Hematopoietic multipotent progenitor cell treated with erythropoietin and hydrocortisone succinate and interleukin-3 and kit ligand, for 17 days (in vitro differentiated cells): ENCODE results near the gene NOS3.
"Not testable (repeated sequence)": the region's sequence is repeated elsewhere in the genome, so short reads cannot be mapped to it uniquely, and the experiment has no call there.

ENCODE experiments used
- DNase-seq: peaks from one replicate; pipeline ENCODE4 v3.0.0-alpha.2; 2015; ENCODE audit warnings: low spot score

The NOS3 gene

DNA sequence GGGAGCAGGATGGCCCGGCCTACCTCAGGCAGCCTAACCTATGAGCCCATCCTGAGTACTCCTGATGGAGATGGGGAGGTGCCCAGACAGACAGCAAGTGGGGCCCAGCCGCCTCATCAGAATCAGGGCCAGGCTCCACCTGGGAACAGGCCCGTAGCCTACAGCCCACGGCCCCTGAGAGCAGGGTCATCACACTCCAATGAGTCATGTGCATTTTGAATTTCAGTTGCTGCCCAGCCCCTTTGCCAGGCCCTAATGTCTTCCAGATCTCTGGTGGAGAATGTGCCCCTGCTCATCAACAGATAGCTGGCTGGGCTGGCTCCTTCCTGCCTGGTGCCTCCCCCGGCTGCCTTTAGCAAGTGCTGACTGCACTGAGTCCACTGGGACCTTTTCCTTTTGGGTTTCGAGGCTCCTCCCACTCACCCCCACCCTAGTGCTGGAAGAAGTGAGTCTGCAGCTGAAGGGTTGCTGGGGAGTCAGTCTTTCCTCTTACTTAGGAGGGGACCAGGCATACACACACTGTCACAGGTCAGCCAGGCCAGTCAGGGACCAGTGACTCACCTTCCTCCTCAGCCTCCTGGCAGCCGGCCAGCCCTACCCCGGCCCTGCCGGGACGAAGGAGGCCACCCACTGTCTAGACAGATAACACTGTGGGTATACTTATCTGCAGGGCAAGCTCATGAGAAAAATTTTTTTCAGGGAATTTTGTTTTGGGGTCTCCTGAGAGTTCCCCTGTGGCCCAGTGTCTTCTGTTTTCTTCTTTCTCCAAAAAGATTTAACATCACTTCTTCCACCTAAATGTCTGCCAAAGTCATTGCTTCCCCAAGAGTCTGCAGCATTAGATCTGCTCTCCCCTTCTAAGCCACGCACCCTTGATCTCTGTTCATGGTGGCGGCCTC is 48.4 kb downstream of the NOS3 start:
- DNase-seq: peak; percentile 95

DNA sequence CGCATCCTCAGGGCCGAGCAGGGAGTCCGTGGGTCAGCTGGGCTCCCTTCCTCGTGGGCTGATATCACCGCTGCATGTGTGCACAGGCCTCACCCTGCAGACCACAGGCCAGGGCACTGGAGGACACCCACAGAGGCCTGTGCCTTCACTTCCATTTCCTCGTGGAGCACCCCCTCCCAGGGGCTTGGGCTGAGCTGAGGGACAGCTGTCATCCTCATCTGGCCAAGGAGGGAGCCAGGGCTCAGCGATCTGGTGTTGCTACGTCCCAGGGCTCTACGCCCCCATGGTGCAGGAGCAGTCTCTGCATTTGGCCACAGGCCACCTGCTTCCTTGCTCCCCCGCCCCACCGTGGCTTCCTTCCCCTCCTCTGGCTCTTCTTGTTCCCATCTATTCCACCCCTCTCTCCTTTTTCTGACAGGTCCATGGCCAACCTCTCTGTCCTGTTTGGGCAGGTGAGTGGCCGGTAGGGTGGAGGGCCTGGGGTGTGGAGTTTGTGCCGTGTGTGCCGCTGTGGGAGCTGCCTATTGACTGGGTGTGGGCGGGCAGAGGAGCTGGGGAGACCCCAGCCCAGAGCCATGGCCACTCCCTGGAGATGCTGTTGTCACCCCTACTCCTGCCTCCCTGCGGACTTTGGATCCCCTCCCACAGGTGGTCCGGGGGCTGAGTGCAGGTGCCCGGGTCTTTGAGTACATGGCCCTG is 49.2 kb downstream of the NOS3 start:
- DNase-seq: no peak

DNA sequence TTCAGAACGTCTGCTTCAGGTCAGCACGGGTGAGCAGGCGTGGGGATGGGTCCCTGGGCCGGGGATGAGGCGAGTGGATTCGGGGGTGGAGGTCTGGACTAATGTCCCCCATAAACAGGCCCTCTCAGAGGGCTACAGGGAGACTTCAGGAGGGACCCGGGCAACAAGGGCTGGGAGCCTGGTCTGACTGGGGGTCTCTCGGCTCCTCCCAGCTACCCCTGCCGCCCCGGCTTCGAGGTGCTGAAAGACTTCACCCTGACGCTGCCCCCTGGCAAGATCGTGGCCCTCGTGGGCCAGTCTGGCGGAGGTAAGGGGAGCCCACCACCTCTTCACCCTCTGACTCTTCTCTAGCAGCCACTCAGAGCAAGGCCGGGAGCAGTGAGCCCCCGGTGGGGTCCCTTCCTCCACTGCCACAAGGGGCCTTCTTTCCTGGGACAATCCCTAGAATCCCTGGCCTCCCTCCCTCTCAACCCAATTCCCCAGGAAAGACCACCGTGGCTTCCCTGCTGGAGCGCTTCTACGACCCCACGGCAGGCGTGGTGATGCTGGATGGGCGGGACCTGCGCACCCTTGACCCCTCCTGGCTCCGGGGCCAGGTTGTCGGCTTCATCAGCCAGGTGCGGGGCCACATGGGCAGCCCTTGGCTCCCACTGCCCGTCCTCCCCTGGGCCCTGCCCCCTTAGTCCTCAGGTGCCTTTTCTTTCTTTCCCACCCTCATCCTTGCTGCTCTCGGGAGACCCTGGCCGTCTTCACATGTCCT is 50.0 kb downstream of the NOS3 start:
- DNase-seq: no peak

DNA sequence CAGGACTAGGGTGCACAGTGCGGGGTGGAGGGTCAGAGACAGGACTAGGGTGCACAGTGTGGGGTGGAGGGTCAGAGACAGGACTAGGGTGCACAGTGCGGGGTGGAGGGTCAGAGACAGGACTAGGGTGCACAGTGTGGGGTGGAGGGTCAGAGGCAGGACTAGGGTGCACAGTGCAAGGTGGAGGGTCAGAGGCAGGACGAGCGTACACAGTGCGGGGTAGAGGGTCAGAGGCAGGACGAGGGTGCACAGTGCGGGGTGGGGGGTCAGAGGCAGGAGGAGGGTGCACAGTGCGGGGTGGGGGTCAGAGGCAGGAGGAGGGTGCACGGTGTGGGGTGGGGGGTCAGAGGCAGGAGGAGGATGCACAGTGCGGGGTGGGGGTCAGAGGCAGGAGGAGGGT is 52.6 kb downstream of the NOS3 start:
- not testable (repeated sequence) for DNase-seq

DNA sequence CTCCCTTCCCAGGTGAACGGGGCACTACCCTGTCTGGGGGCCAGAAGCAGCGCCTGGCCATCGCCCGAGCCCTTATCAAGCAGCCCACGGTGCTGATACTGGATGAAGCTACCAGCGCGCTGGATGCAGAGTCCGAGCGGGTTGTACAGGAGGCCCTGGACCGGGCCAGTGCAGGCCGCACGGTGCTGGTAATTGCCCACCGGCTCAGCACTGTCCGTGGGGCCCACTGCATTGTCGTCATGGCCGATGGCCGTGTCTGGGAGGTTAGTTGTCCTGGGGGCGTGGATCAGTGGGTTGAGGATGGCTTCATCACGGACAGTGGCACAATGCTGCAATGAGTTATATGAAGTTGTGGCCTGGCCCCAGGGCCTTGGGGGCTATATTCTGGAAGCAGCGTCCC is 53.1 kb downstream of the NOS3 start:
- no peak for DNase-seq

DNA sequence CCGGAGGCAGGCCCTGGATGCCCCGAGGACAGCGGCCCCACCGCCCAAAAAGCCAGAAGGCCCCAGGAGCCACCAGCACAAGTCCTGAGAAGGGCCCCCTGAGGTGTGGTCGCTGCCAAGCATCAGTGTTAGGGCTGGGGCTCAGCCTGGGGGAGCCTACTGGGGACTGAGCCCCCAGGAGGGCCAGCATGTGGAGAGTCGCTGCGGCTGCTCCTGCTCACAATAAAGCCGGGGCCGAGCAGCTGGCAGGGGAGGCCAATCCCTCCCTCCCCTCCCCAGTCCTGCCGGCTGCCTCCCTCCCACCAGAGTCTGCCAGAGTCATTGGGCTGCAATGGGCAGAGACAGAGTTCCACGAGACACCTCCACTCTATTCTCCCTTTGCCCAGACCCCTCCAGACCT is 54.4 kb downstream of the NOS3 start:
- DNase-seq: no peak

DNA sequence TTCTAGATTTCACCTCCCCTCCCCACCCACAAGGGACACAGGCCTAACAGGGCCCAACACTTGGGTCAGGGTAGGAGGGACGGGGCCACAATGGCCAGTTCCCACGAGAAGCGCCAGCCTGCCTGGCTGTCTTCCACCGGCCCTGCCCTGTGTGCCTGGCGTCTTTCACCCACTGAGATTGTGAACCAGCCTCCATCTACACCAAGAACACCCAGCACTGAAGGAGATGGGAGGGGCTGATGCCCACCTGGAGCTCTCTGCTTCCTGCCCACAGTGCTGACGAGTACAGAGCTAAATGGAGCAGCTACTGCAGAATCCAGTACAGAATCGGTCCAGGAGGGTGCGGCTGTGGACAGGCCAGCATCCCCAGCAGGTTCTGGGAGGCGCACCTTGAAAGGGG is 55.1 kb downstream of the NOS3 start:
- DNase-seq: no peak

DNA sequence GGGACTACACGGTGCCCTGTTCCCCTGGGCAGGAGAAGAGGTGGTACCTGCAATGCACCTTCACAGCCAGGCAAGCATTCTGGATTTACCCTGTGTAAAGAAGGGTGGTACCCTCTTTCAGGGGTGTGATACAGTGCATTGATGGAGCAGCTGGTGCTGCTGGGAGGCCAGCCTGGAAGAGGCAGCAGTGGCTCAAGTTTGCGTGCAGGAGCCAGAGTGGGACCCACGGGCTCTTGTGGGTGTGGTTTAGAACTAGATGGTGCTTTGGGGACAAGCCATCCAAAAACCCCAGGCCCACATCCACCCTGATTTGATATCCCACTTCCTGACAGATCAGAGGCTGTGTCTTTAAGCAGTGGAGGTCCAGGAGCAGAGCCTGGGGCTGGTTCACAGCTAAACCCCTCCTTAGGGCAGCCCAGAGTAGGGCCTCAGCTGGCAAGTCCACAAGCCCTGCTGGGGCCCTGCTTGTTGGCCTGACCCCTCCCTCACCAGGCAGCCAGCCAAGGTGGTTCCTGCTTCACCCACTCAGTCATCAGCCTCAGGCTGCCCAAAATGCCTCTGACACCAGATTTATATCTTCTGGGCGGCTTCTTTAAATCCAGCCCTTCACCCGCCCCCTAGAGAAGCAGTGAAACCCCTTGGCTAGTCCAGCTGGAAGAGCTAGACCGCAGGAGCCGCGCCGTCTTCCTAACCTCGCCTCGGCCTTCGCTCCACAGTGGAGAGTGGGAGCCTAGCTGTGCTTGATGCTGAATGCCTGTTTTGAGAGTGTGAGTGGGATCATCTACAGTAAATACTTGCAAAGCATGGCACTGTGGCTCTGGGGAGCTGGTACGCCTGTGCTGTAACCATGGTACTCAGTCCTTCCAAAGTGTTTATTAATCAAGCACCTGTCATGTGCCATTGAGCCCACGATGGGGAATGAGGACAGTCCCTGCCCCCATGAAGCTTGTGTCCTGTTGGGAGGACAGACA is 56.1 kb downstream of the NOS3 start:
- no peak for DNase-seq

DNA sequence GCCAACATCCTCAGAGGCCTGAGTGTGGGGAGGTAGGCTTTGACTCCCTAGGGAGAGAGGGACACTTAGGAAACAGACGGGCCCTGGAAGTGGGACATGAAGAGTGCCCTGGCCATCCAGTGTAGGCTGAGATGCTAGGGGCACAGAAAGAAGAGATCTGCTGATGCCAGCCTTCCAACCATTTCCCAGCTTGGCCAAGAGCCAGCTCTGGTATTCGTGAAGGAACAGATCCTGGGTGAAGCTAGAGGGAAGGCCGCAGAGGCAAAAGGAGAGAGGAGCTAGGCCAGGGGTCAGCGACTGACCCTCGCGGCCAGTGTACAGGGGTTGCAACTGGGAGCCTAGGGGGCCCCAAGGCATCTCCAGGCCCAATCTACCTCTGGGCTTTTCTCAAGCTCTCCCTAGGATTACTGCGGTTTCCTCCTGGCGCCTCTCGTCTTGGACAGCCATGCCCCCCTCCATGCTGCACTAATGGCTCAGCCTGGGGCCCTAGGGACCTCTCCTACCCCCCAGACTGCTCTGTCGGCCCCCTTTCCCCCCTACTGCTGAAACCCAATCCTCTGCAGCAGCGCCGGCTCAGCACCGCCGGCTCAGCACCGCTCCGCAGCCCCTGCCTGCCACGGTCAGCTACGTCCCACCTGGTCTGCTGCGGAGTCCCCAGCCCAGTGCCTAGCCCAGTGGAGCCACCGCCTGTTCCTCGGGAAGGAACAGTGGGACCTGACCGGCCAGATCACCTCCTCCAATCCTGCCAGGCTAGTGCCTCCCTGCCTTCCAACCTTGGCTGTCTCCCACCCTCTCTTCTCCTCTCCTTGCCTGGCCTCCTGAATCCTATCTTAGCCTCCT is 57.4 kb downstream of the NOS3 start, which contains the start of gene ASIC3:
Gene ASIC3 (plus strand): TSS at position 556 of the 840 bp plus-strand sequence. CDS start 355 bp downstream, outside the sequence.
- no peak for DNase-seq

DNA sequence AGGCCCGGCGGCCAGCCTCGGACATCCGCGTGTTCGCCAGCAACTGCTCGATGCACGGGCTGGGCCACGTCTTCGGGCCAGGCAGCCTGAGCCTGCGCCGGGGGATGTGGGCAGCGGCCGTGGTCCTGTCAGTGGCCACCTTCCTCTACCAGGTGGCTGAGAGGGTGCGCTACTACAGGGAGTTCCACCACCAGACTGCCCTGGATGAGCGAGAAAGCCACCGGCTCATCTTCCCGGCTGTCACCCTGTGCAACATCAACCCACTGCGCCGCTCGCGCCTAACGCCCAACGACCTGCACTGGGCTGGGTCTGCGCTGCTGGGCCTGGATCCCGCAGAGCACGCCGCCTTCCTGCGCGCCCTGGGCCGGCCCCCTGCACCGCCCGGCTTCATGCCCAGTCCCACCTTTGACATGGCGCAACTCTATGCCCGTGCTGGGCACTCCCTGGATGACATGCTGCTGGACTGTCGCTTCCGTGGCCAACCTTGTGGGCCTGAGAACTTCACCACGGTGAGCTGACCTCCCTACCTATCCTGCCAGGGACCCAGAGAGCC is 58.2 kb downstream of the NOS3 start:
- DNase-seq: no peak

DNA sequence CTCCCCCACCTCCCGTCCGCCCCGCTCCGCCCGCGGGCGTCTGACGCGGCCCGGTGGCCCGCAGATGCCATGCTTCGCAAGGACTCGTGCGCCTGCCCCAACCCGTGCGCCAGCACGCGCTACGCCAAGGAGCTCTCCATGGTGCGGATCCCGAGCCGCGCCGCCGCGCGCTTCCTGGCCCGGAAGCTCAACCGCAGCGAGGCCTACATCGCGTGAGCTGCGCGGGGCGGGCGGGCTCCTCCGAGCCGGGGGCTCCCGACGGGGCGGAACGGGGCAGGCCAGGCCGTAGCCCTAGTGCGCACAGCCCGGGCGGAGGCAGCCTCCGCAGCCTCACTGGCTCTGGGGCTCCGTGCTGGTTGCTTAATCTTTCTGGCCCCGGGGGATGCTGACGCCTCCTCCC is 60.3 kb downstream of the NOS3 start:
- DNase-seq: no peak

DNA sequence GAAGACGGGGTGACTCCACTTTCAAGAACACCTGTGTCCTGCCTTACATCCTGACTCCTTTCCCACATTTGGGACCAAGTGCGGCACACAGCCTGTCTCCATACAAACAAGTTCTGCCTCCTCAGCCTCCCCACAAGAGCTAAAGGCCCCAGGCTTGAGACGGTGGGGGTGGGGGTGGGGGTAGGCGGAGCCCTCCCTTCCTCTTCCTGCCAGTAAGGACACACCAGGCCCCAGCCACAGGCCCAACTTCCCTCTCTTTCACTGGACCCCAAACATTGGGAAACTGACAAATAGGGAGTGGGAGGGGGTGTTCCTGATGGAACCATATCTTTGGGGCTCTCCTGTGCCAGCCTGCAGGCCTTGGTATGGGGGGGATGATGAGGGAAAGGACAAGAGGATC is 62.3 kb downstream of the NOS3 start:
- DNase-seq: no peak

DNA sequence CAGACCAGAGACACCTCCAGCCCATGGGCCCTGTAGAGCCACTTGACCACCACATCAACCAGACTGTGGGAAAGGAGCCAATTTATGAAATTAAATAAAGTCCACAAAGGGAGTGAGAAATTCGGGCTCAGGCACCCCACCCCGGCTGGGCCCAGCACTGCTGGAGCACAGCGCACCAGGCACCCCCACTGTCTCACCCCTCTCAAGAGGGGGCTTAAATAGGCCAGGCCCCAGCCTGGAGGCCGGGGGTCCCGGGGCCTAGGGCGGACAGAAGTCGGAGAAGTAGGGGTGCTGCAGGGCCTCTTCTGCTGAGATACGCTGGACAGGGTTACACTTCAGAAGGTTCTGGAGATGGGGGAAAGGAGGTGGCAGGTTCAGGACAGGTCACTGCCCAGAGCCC is 62.9 kb downstream of the NOS3 start:
- no peak for DNase-seq

DNA sequence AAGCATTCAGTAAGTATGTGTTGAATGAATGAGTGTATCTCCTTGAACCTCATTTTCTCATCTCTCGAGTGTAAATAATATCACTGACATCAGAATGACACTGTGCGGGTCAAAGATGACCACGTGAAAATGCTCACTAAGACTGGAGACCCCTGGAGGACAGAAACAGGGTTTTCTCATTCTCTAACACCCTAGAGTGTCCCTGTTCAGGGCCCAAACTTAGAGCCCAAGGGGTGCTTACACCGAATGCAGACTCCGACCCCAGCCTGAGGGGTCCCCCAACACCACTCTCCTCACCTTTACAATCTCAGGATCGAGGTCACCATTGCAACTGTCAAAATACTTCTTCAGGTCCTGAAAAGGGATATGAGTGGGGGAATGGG is 65.5 kb downstream of the NOS3 start:
- DNase-seq: no peak

DNA sequence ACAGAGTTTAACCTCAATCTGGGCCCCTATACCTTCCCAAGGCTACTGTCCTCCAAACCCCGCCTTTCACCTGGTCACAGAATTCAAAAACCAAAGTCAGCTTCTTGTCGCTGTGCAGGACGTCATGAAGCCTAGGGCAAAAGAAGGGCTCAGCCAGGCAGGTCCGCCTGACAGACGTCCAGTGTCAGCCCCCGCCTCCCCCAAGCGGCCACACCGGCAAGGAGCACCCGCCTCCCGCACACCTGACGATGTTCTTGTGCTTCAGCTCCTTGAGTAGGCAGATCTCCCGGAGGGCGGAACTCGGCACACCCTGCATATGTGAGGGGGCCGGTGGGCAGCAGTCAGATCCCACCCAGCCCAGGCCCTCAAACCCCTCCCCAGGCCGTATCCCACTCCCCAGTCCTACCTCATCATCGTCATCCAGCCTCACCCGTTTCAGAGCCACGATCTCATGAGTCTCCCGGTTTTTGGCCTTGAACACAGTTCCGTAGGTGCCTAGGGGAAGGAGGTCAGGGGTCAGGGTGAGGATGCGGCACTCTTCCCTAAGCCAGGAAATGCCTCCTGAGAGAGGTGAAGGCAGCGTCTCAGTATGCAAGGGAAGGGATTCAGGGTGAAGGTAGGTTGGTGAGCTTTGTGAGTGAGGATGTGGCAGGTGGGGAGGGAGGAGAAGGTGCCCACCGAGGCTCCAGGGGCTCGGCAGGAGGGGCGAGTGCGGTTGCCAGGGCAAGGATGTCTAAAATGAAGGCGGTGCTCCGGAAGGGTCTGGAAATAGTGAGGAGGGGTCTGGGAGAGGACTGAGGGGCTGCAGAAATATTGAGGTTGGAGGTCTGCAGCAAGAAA is 66.1 kb downstream of the NOS3 start:
- no peak for DNase-seq

DNA sequence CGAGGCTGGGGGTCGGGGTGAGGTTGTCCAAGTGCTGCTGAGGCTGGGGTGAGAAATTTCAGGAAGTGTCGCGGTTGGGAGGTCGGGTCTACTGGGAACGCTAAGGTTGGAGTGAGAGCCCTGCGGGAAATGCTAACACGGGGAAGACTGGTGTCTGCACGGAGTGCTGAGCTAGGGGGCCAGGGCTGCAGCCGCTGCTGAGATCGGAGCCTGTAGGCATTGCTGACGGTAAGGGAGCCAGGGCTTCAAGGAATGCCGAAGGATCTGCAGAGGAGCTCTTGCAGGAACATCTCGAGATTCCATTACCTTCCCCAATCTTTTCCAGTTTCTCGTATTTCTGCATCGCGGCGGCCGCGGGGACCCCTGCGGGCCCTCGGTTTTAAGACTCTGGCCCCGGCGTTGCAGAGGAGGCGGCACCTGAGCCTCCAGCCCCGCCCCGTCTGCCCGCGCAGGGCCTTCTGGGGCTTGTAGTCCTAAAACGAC is 66.7 kb downstream of the NOS3 start, which contains the start of gene CDK5:
Gene CDK5 (minus strand): TSS at position 392 of the 483 bp plus-strand sequence. CDS start 49 bp downstream, at position 343.
- no peak for DNase-seq

DNA sequence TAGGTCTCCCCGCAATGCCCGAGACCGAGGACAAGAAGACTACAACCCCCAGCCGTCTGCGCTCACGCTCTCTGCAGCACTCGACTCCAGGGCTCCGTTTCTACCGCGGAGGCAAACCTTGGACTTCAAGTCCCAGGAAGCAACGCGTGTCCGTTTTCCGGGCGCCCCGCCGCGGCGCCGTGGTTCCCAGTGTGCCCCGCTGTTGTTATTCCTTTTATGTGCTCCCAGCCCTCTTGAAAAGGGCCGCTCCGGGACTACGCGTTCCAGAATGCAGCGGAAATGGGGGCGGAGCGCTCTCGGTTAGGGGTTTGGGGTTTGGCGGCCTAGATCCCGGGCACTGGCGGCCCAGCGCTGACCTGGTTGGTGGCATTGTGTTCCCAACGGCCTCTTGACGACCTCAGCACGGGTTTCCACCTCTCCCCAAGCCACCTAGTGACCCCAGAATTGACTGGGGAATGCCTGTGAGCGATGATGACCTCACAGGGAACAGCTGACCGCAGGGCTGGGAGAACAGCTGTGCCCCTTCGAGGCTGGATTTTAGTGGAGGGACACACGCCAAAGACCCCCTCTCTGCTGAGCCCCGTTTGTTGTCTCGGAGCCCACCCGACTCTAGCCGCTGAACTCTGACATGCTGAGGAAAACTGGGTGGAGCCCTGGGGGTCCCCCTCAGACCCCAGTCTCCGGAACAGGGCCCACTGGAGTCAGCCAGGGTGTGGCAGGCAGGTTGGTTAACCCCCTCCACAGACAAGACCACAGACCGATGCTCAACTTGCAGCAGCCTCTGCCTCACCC is 67.4 kb downstream of the NOS3 start:
- DNase-seq: peak; percentile 98

DNA sequence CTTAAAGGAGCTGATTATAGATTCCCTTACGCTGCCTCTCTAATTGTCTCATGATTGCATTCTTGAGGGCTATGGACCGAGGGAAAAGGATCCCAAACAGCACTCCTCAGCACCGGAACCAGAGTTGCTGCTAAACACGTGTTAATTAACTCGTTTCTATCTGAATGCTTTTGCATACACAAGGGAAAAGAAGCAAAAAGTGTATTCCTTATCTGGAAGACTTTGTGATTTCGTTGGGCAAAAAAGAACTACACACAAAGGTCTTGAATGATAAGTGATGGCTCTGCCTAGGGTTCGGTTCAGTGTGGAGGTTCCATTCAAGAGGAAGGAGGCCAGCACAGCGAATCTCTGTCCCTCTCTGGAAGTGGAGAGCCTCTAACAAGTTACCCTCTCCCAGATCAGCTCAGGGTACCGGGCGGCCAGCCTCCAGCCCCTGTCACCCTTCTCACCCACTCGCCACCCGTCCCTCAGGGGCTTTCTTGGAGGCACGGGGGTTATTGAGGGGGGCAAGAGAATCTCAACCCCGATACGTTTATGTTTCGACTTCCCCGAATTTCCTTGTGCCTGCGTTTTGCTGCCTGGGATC is 68.1 kb downstream of the NOS3 start:
- peak; percentile 43 for DNase-seq
